SK-N-SH treated with all-trans-retinoic acid at 6 μM for 48 hours (cell line): ENCODE data around the gene NFASC.

Source experiments
- ATAC-seq: fragments of 200-7000 bp; cut with Tn5 transposase; 3 replicates; pipeline ENCODE4 v1.9.1; 2020; ENCODE audit warnings: mild to moderate bottlenecking, moderate library complexity
- ARNTL ChIP-seq: fragments of 450-650 bp; formaldehyde crosslinking; IDR thresholded peaks from 2 replicates; pipeline ENCODE4 v1.5.0; 2020; ENCODE audit warnings: low read depth, mild to moderate bottlenecking, moderate library complexity, borderline replicate concordance
- BACH2 ChIP-seq: fragments of 250-450 bp; sonication (Bioruptor Pico); IDR thresholded peaks from 2 replicates; pipeline ENCODE4 v1.9.0; 2021; ENCODE audit warnings: mild to moderate bottlenecking, borderline replicate concordance
- CSDC2 ChIP-seq: fragments of 250-450 bp; sonication (Bioruptor Pico); IDR thresholded peaks from 2 replicates; pipeline ENCODE4 v1.5.0; 2020; ENCODE audit warnings: mild to moderate bottlenecking, moderate library complexity
- ESRRG ChIP-seq: fragments of 250-450 bp; sonication (Bioruptor Pico); IDR thresholded peaks from 2 replicates; pipeline ENCODE4 v1.6.1; 2021; ENCODE audit warnings: mild to moderate bottlenecking
- GLIS3 ChIP-seq: fragments of 250-450 bp; sonication (Bioruptor Pico); IDR thresholded peaks from 2 replicates; pipeline ENCODE4 v1.5.0; 2020; ENCODE audit warnings: mild to moderate bottlenecking, moderate library complexity
- OSR1 ChIP-seq: fragments of 250-450 bp; sonication (Bioruptor Pico); IDR thresholded peaks from 2 replicates; pipeline ENCODE4 v1.8.0; 2022; ENCODE audit warnings: moderate library complexity, mild to moderate bottlenecking, inconsistent platforms
- SNAI2 ChIP-seq: fragments of 250-450 bp; sonication (Bioruptor Pico); IDR thresholded peaks from 2 replicates; pipeline ENCODE4 v1.5.0; 2020; ENCODE audit warnings: mild to moderate bottlenecking, moderate library complexity
- ZC3H10 ChIP-seq: fragments of 250-450 bp; sonication (Bioruptor Pico); IDR thresholded peaks from 2 replicates; pipeline ENCODE4 v1.5.1; 2021; ENCODE audit warnings: mild to moderate bottlenecking, moderate library complexity
- ZFP3 ChIP-seq: fragments of 250-450 bp; sonication (Bioruptor Pico); IDR thresholded peaks from 2 replicates; pipeline ENCODE4 v1.5.0; 2020; ENCODE audit warnings: mild to moderate bottlenecking, moderate library complexity
- ZFP30 ChIP-seq: fragments of 450-650 bp; formaldehyde crosslinking; IDR thresholded peaks from 2 replicates; pipeline ENCODE4 v1.5.0; 2022; ENCODE audit warnings: mild to moderate bottlenecking, moderate library complexity
- ZNF70 ChIP-seq: fragments of 450-650 bp; formaldehyde crosslinking; IDR thresholded peaks from 2 replicates; pipeline ENCODE4 v1.5.0; 2020; ENCODE audit warnings: mild to moderate bottlenecking, moderate library complexity
- ZNF8 ChIP-seq: fragments of 450-650 bp; formaldehyde crosslinking; IDR thresholded peaks from 2 replicates; pipeline ENCODE4 v1.5.0; 2020; ENCODE audit warnings: mild to moderate bottlenecking, moderate library complexity
- TF ChIP-seq, protein P1 (sequence below): fragments of 250-450 bp; sonication (Bioruptor Pico); IDR thresholded peaks from 2 replicates; pipeline ENCODE4 v1.5.0; 2020; ENCODE audit warnings: mild to moderate bottlenecking, moderate library complexity
- TF ChIP-seq, protein P2 (sequence below): fragments of 250-450 bp; sonication (Bioruptor Pico); IDR thresholded peaks from 2 replicates; pipeline ENCODE4 v1.8.0; 2020; ENCODE audit warnings: mild to moderate bottlenecking, moderate library complexity, borderline replicate concordance
- TF ChIP-seq, protein P3 (sequence below): fragments of 250-450 bp; sonication (Bioruptor Pico); IDR thresholded peaks from 2 replicates; pipeline ENCODE4 v1.5.1; 2021; ENCODE audit warnings: mild to moderate bottlenecking, moderate library complexity
- TF ChIP-seq, protein P4 (sequence below): fragments of 250-450 bp; sonication (Bioruptor Pico); IDR thresholded peaks from 2 replicates; pipeline ENCODE4 v1.5.1; 2020; ENCODE audit warnings: low read depth, mild to moderate bottlenecking, moderate library complexity

NFASC gene

DNA sequence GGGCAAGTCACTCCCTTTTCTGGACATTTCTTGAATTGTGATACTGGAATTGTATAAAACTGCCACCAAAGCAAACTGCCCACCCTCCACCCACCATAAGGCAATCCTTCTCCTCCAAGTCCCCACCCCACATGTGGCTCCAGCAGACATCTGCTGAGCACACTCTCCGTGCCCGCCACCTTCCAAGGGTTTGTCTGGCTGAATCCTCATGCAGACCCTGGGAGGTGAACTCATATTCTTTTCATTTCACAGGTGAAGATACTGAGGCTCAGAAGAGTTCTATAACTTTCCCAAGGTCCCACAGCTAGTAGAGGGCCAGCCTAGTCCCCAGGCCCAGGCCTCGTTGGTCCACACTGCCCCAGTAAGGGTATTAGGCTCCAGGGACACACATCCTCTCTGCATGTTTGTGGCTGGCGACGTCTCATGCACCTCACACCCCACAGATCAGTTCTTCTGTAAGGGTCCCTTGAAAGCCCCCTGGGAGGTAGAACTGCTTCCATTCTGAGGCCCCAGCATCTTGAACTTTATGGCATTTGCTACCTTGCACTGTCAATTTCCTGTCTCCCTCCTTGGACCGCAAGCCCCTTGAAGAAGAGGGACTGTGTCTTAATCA, 186.4 kb downstream of the NFASC start (continued):
- TF ChIP-seq, protein P1, sequence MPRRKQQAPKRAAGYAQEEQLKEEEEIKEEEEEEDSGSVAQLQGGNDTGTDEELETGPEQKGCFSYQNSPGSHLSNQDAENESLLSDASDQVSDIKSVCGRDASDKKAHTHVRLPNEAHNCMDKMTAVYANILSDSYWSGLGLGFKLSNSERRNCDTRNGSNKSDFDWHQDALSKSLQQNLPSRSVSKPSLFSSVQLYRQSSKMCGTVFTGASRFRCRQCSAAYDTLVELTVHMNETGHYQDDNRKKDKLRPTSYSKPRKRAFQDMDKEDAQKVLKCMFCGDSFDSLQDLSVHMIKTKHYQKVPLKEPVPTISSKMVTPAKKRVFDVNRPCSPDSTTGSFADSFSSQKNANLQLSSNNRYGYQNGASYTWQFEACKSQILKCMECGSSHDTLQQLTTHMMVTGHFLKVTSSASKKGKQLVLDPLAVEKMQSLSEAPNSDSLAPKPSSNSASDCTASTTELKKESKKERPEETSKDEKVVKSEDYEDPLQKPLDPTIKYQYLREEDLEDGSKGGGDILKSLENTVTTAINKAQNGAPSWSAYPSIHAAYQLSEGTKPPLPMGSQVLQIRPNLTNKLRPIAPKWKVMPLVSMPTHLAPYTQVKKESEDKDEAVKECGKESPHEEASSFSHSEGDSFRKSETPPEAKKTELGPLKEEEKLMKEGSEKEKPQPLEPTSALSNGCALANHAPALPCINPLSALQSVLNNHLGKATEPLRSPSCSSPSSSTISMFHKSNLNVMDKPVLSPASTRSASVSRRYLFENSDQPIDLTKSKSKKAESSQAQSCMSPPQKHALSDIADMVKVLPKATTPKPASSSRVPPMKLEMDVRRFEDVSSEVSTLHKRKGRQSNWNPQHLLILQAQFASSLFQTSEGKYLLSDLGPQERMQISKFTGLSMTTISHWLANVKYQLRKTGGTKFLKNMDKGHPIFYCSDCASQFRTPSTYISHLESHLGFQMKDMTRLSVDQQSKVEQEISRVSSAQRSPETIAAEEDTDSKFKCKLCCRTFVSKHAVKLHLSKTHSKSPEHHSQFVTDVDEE (CRISPR knock-in tag): no peak
- no peak for TF ChIP-seq ZFP30 (CRISPR knock-in tag)
- TF ChIP-seq ZNF70 (CRISPR knock-in tag): no peak
- no peak for TF ChIP-seq OSR1

DNA sequence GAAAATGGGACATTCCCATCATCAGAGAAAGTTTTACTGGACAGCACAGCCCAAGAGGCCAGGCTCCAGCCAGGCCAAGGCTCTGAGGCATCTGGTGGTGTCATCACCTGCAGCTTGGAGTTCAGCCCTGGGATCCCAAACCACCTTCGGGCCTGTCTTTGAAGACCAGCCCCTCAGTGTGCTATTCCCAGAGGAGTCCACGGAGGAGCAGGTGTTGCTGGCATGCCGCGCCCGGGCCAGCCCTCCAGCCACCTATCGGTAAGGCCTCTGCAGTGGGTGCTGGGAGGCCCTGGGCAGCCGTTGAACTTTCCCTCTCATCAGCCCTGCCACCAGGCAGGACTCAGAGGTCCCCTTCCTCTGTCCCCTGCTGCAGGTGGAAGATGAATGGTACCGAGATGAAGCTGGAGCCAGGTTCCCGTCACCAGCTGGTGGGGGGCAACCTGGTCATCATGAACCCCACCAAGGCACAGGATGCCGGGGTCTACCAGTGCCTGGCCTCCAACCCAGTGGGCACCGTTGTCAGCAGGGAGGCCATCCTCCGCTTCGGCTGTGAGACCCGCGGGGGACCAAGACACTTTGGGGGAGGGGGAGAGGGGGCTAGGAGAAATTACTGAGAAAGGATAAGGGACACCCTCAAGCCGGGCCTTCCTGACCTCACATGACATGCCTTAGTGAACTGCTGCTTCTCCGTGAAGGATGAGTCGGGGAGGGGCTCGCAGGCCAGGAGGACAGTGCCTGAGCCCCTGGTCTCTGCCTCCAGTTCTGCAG, 187.3 kb downstream of the NFASC start:
- no peak for TF ChIP-seq ZNF70 (CRISPR knock-in tag)
- TF ChIP-seq ESRRG (CRISPR knock-in tag): no peak
- no peak for TF ChIP-seq ZC3H10 (CRISPR knock-in tag)
- TF ChIP-seq, protein P2, sequence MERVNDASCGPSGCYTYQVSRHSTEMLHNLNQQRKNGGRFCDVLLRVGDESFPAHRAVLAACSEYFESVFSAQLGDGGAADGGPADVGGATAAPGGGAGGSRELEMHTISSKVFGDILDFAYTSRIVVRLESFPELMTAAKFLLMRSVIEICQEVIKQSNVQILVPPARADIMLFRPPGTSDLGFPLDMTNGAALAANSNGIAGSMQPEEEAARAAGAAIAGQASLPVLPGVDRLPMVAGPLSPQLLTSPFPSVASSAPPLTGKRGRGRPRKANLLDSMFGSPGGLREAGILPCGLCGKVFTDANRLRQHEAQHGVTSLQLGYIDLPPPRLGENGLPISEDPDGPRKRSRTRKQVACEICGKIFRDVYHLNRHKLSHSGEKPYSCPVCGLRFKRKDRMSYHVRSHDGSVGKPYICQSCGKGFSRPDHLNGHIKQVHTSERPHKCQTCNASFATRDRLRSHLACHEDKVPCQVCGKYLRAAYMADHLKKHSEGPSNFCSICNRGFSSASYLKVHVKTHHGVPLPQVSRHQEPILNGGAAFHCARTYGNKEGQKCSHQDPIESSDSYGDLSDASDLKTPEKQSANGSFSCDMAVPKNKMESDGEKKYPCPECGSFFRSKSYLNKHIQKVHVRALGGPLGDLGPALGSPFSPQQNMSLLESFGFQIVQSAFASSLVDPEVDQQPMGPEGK: no peak
- TF ChIP-seq, protein P3, sequence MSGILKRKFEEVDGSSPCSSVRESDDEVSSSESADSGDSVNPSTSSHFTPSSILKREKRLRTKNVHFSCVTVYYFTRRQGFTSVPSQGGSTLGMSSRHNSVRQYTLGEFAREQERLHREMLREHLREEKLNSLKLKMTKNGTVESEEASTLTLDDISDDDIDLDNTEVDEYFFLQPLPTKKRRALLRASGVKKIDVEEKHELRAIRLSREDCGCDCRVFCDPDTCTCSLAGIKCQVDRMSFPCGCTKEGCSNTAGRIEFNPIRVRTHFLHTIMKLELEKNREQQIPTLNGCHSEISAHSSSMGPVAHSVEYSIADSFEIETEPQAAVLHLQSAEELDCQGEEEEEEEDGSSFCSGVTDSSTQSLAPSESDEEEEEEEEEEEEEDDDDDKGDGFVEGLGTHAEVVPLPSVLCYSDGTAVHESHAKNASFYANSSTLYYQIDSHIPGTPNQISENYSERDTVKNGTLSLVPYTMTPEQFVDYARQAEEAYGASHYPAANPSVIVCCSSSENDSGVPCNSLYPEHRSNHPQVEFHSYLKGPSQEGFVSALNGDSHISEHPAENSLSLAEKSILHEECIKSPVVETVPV (CRISPR knock-in tag): no peak
- TF ChIP-seq ARNTL (CRISPR knock-in tag): no peak
- TF ChIP-seq, protein P4, sequence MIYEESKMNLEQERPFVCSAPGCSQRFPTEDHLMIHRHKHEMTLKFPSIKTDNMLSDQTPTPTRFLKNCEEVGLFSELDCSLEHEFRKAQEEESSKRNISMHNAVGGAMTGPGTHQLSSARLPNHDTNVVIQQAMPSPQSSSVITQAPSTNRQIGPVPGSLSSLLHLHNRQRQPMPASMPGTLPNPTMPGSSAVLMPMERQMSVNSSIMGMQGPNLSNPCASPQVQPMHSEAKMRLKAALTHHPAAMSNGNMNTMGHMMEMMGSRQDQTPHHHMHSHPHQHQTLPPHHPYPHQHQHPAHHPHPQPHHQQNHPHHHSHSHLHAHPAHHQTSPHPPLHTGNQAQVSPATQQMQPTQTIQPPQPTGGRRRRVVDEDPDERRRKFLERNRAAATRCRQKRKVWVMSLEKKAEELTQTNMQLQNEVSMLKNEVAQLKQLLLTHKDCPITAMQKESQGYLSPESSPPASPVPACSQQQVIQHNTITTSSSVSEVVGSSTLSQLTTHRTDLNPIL: no peak
- TF ChIP-seq GLIS3 (CRISPR knock-in tag): no peak
- TF ChIP-seq ZNF8 (CRISPR knock-in tag): no peak
- TF ChIP-seq SNAI2 (CRISPR knock-in tag): no peak
- TF ChIP-seq, protein P1 (CRISPR knock-in tag): no peak
- TF ChIP-seq BACH2 (CRISPR knock-in tag): no peak
- TF ChIP-seq, all 23 proteins: peak for 0
- no peak for ATAC-seq

DNA sequence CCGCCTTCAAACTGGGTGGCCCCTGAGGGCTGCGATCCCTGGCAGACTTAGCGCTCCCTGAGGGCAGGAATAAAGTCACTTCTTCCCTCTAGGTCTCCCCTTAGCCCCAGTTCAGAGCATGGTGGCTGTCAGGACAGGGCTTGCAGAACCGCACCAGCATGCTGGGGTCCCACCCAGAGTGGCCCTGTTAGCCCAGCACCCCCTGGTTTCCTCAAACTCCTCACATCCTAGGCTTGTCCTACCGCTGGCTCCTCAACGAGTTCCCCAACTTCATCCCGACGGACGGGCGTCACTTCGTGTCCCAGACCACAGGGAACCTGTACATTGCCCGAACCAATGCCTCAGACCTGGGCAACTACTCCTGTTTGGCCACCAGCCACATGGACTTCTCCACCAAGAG, 188.2 kb downstream of the NFASC start:
- no peak for TF ChIP-seq CSDC2 (CRISPR knock-in tag)
- no peak for TF ChIP-seq ZFP3 (CRISPR knock-in tag)
- TF ChIP-seq ZC3H10 (CRISPR knock-in tag): no peak
- TF ChIP-seq, protein P2: no peak
- TF ChIP-seq BACH2 (CRISPR knock-in tag): no peak
- TF ChIP-seq, all 23 proteins: peak for 0

More for the DNA sequence above, 188.2 kb downstream of the NFASC start:
- no peak for ATAC-seq
